Lung (tissue), 12 donors: ENCODE results near the gene GET3. TPM values are rescaled to one million over a fixed set of nuclear protein-coding genes. Genes with fewer than 3 reads are reported as not detected.

ENCODE experiments used
- ATAC-seq: fragments of 200-7000 bp; cut with Tn5 transposase; one replicate; pipeline ENCODE4 v1.9.1; 2020; ENCODE audit warnings: moderate number of reproducible peaks; ENCODE audit not compliant: insufficient read depth, low FRiP score
- DNase-seq, 3 donors: peaks; one replicate each; pipeline ENCODE4 v3.0.0-alpha.2; 2013 to 2017
- H3K27ac ChIP-seq, 2 donors: one replicate each; pipeline ENCODE4 v1.5.1; 2013; ENCODE audit warnings: mild to moderate bottlenecking in 2 of 2, moderate library complexity in 2 of 2, control low read depth in 1 of 2, inconsistent platforms in 1 of 2, low read depth in 1 of 2, low read length in 1 of 2
- H3K27me3 ChIP-seq, 3 donors: one replicate each; pipeline ENCODE4 v1.5.1; 2013; ENCODE audit warnings: low read length in 2 of 3; ENCODE audit not compliant: control insufficient read depth in 3 of 3, insufficient read depth in 3 of 3
- H3K36me3 ChIP-seq, 4 donors: one replicate each; pipeline ENCODE4 v1.5.1; 2013; ENCODE audit warnings: low read length in 4 of 4, mild to moderate bottlenecking in 1 of 4, moderate library complexity in 1 of 4; ENCODE audit not compliant: control insufficient read depth in 4 of 4, insufficient read depth in 4 of 4
- H3K4me1 ChIP-seq, 5 donors: one replicate each; pipeline ENCODE4 v1.5.1; 2013; ENCODE audit warnings: low read length in 5 of 5, mild to moderate bottlenecking in 2 of 5, moderate library complexity in 1 of 5; ENCODE audit not compliant: control insufficient read depth in 5 of 5, insufficient read depth in 5 of 5
- H3K4me3 ChIP-seq: one replicate; pipeline ENCODE4 v1.5.1; 2013; ENCODE audit warnings: mild to moderate bottlenecking, control low read depth, moderate library complexity
- H3K9ac ChIP-seq, 2 donors: one replicate each; pipeline ENCODE4 v1.5.1; 2013; ENCODE audit warnings: low read length in 2 of 2, control low read depth in 1 of 2; ENCODE audit not compliant: insufficient read depth in 1 of 2
- H3K9me3 ChIP-seq, 4 donors: one replicate each; pipeline ENCODE4 v1.5.1; 2013; ENCODE audit warnings: low read length in 3 of 4, mild to moderate bottlenecking in 1 of 4, moderate library complexity in 1 of 4; ENCODE audit not compliant: control insufficient read depth in 4 of 4, insufficient read depth in 3 of 4
- WGBS, 2 donors: extraction: QIAGEN DNeasy Blood & Tissue Kit; methylation state at CpG; one replicate each; pipeline ENCODE4 v1.1.7; 2013; 5-methylcytosine and 5-hydroxymethylcytosine counted together
- polyA plus RNA-seq, 2 donors: library from polyadenylated mRNA; stranded (reverse); fragments of 200-250 nt; gene quantifications; one replicate each; pipeline ENCODE4 v1.2.1, GENCODE V29; 2013
- total RNA-seq, 2 donors: library from RNA; depleted of rRNA in 1 of 2; stranded (reverse); fragments of >200 nt in 1 of 2; gene quantifications; one replicate each; pipeline ENCODE4 v1.2.1, GENCODE V29; 2014 to 2021
- TF ChIP-seq, protein P1 (sequence below): IDR thresholded peaks from 2 replicates; pipeline ENCODE4 v1.5.1; 2012; ENCODE audit warnings: mild to moderate bottlenecking; ENCODE audit errors: control extremely low read depth, extremely low read depth
- donor health status: control.
- donor health status: control.
- donor health status: Bipolar disorder and iron deficiency.
- donor health status: healthy.
- donor health status: DM: yes; HTN: yes; CAD: no.

Gene GET3
- total and polyA plus RNA-seq, 4 donors, result 33.4 to 112 (median 76.9) TPM

DNA sequence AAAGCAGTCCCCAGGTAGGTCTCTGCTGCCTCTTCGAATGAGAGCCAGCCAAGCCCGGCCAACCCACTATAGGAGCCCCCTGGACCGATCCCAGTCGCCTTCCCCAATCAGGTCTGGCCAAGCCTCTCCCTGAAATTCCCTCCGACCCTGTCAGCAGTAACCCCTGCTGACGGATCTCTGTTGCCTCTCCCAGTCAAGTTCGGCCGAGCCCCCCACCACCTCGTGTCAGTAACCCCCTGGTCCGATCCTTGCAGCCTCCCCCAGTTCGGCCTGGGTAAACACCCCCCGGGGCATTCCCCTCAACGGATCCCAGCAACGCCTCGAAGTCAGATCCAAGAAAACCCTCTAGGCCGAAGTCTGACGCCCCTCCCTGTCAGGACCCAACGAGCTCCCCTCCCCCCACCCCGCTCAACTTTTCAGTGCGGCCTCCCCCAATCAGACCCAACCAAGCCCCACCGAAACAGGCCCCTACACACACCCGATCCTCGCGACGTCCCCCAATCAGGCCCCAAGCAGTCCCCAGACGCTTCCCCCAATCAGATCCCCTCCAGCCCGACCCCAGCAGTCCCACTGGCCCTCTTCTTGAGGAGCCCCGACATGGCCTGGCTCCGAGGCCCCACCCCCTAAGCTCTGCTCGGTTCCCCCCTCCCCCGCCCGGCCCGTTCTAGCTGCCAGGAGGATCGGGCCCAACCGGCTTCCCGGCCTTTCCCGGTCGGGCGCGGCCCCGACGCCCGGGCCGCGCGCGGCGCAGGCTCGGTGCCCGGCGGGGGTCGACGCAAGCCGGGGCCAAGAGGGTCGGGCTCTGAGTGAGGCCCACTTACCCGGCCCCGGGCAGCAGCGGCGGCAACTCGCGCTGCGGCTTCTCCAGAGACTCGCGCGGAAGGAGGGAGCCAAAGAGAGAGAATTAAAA is 15.4 kb upstream of the GET3 start:
- ATAC-seq, result peak; percentile 40
- H3K27me3 ChIP-seq, result no peaks in the 10 kb centered on the region

DNA sequence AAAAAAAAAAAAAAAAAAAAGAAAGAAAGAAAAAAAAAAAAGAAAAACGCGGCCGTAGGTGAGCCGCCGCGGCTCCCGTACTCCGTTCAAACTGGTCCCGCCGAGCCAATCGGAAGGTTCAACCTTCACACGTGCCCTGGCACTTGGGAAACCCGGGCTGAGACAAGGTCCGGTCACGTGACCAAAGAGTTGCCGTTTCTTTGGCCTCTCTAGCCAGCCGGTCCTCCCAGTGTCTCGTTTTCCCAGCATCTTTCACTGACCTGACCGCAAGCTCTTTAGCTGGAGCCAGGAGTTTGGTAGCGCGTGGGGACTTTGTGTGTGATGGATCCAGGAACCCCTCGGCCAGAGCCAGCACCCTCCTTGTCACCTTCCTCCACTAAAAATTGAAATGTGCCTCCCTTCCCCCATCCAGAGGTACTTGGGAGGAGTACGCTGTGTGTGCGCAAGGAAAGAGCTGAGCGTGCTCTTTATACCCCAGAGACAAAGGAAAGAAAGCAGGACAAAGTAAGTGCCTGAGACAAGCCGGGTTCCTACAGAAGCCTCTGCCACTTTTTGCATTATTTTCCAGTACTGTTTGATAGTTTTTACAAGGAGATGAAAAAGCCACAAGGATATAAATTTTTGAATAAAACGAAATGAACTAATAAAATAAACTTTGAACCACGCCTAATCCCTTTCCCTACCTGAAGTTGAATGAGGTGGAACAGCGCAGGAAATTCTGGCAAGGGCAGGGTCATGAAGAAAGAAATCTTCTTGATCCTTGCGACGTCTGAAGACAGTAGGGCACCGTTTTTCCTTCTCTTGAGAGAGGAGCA is 14.5 kb upstream of the GET3 start:
- ATAC-seq, result peak; percentile 90
- WGBS, 2 donors, result 1% methylated on average over 32 of the region's 32 CpGs

More for the DNA sequence above, 15.4 kb upstream of the GET3 start:
- TF ChIP-seq, protein P1, sequence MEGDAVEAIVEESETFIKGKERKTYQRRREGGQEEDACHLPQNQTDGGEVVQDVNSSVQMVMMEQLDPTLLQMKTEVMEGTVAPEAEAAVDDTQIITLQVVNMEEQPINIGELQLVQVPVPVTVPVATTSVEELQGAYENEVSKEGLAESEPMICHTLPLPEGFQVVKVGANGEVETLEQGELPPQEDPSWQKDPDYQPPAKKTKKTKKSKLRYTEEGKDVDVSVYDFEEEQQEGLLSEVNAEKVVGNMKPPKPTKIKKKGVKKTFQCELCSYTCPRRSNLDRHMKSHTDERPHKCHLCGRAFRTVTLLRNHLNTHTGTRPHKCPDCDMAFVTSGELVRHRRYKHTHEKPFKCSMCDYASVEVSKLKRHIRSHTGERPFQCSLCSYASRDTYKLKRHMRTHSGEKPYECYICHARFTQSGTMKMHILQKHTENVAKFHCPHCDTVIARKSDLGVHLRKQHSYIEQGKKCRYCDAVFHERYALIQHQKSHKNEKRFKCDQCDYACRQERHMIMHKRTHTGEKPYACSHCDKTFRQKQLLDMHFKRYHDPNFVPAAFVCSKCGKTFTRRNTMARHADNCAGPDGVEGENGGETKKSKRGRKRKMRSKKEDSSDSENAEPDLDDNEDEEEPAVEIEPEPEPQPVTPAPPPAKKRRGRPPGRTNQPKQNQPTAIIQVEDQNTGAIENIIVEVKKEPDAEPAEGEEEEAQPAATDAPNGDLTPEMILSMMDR, result no peak
- peak overlapping the region; percentile 89 to 92 for H3K27ac ChIP-seq
- peak overlapping the region; percentile 73 to 88 for H3K9ac ChIP-seq
- peaks cover 0 to 12% (median 9%) of the 10 kb centered on the region in 4 donors for H3K36me3 ChIP-seq
- H3K4me3 ChIP-seq, result peak overlapping the region; percentile 79
- WGBS, 2 donors, result 1% methylated on average over 60 to 65 of the region's 65 CpGs
- peak; percentile 89 to 92 (median 92) for DNase-seq
- no peaks in the 10 kb centered on the region for H3K9me3 ChIP-seq
- peaks cover 0 to 25% (median 10%) of the 10 kb centered on the region in 5 donors for H3K4me1 ChIP-seq

DNA sequence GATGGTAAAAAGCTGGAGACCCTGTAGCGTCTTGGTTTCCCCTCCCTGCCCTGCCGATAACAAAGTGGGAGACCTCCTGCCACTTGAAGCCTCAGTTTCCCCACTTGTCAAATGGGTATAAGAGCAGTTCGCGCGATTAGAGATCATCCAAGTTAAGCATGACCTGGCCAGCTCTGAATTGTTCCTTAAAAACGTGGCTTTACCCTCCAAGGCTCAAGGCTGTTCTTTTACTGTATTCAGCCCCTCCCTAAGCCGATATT is 14.0 kb upstream of the GET3 start:
- Histone ChIP-seq H3K9me3 (no peaks in the 10 kb centered on the region), H3K4me3 (peak overlapping the region; percentile 35), H3K27me3 (no peaks in the 10 kb centered on the region), H3K27ac (peak overlapping the region; percentile 37 to 82), H3K9ac (peak overlapping the region; percentile 26 to 57), H3K4me1 (peaks cover 0 to 25% (median 10%) of the 10 kb centered on the region in 5 donors), H3K36me3 (peaks cover 0 to 11% (median 9%) of the 10 kb centered on the region in 4 donors)
- no peak for ATAC-seq
- TF ChIP-seq, protein P1, result no peak
- WGBS, 2 donors, result 0 to 3% methylated on average over 7 of the region's 7 CpGs
- DNase-seq, result peak in 1 of 3 donors; percentile 19

More for the DNA sequence above, 14.5 kb upstream of the GET3 start:
- Histone ChIP-seq H3K36me3 (peaks cover 0 to 9% (median 7%) of the 10 kb centered on the region in 4 donors), H3K9ac (peak overlapping the region; percentile 57 to 61), H3K27me3 (no peaks in the 10 kb centered on the region), H3K9me3 (no peaks in the 10 kb centered on the region), H3K27ac (peak overlapping the region; percentile 82 to 92), H3K4me3 (peak overlapping the region; percentile 79), H3K4me1 (peaks cover 0 to 25% (median 10%) of the 10 kb centered on the region in 5 donors)
- TF ChIP-seq, protein P1, result no peak
- DNase-seq, result peak; percentile 98 to 100 (median 99)
